Measurements from ENCODE around the gene CNST. TPM values are rescaled to one million over a fixed set of nuclear protein-coding genes. Genes with fewer than 3 reads are reported as not detected.
"Not testable (repeated sequence)": the region's sequence is repeated elsewhere in the genome, so short reads cannot be mapped to it uniquely, and the experiment has no call there.

Gene CNST
- total RNA-seq, 1 experiment from 2014 or later = 19.8 TPM

GRCh38 chr1:246569248-246570238, 3.3 kb downstream of the CNST start:
- H3K4ac ChIP-seq (ENCODE audit: low read depth, low read length) = no peak overlapping the region
- no peak overlapping the region for H4K91ac ChIP-seq (ENCODE audit: insufficient read length, low read depth, low read length)
- H3K27ac ChIP-seq (ENCODE audit: insufficient read length, low read depth, low read length) = no peak overlapping the region
- WGBS (ENCODE audit: extremely low coverage, insufficient read length, low lambda C conversion rate) = no CpG with 5 or more reads among the region's 8 CpGs
- TF ChIP-seq CTCF (conservative IDR thresholded peaks at IDR 0.05) = no peak
- no peak overlapping the region for H3K18ac ChIP-seq (ENCODE audit: insufficient read length, low read depth, low read length)
- no peak overlapping the region for H2BK120ac ChIP-seq (ENCODE audit: low read depth, low read length, poor library complexity, severe bottlenecking)
- H3K23me2 ChIP-seq (ENCODE audit: insufficient read length, low read depth, low read length, poor library complexity, severe bottlenecking) = peaks cover 7% of the 10 kb centered on the region
- Mint-ChIP-seq H3K27ac (peak overlapping the region in 2 of 3 experiments; percentile 3 to 45; a peak in 2 of 7 replicates), H3K36me3 (ENCODE audit: insufficient read depth in 1 of 3, low read depth in 3 of 3) (peaks cover 0 to 5% (median 2%) of the 10 kb centered on the region in 3 experiments; a peak in 3 of 7 replicates), H3K4me1 (peaks cover 13 to 14% of the 10 kb centered on the region in 2 experiments), H3K27me3 (ENCODE audit: low read depth) (no peaks in the 10 kb centered on the region), H3K4me3 (no peak overlapping the region), H3K9me3 (0 out of 5 replicates have a peak, but pooled peaks cover 0 to 2% of the 10 kb centered on the region in 2 experiments)
- H3K9ac ChIP-seq (ENCODE audit: extremely low read depth, insufficient read length, low read length) = no peak overlapping the region
- peaks cover 14% of the 10 kb centered on the region; the same call in 1 of the 2 replicates for H3K79me2 ChIP-seq (ENCODE audit: insufficient read depth, low read length)
- H3K4me1 ChIP-seq (ENCODE audit: insufficient read depth, low read length) = no peaks in the 10 kb centered on the region; the same call in 1 of the 2 replicates
- no peak overlapping the region for H4K5ac ChIP-seq (ENCODE audit: insufficient read length, low read depth, low read length)
- H3K9me3 ChIP-seq (ENCODE audit: control insufficient read depth, low read depth, low read length) = no peaks in the 10 kb centered on the region
- H2AK5ac ChIP-seq (ENCODE audit: insufficient read length, low read length) = no peak overlapping the region
- no peak overlapping the region for H2BK5ac ChIP-seq (ENCODE audit: insufficient read length, low read length)
- no peak for DNase-seq
- H4K8ac ChIP-seq (replicated peaks; ENCODE audit: insufficient read length, low read depth, low read length) = no peak overlapping the region
- H3K79me1 ChIP-seq (ENCODE audit: insufficient read depth, low read depth, low read length, poor library complexity, severe bottlenecking) = peaks cover 4% of the 10 kb centered on the region
- no peaks in the 10 kb centered on the region for H4K20me1 ChIP-seq (ENCODE audit: control insufficient read depth, insufficient read depth, insufficient read length)
- no peak overlapping the region for H3K4me2 ChIP-seq (ENCODE audit: insufficient read depth, insufficient read length, low read length)
- H2BK20ac ChIP-seq (ENCODE audit: low read depth, low read length, poor library complexity, severe bottlenecking) = no peak overlapping the region
- H2AFZ ChIP-seq (ENCODE audit: low read length) = no peak overlapping the region
- no peak overlapping the region for H2BK12ac ChIP-seq (ENCODE audit: insufficient read length, low read depth, low read length)
- no peak overlapping the region for H2BK15ac ChIP-seq (ENCODE audit: low read depth, low read length)
- no peaks in the 10 kb centered on the region for H3K27me3 ChIP-seq (ENCODE audit: insufficient read depth, low read length)
- H3T11ph ChIP-seq (ENCODE audit: low read length) = no peak overlapping the region
- H3K56ac ChIP-seq (ENCODE audit: insufficient read length, low read depth, low read length) = no peak overlapping the region
- H3K14ac ChIP-seq (ENCODE audit: insufficient read depth, low read length) = no peak overlapping the region
- H3K23ac ChIP-seq (ENCODE audit: insufficient read length, low read depth, low read length) = no peak overlapping the region

GRCh38 chr1:246571309-246571708, 5.1 kb downstream of the CNST start:
- not testable (repeated sequence) for H2BK120ac ChIP-seq (ENCODE audit: low read depth, low read length, poor library complexity, severe bottlenecking); H4K5ac ChIP-seq (ENCODE audit: insufficient read length, low read depth, low read length); H3T11ph ChIP-seq (ENCODE audit: low read length); H3K79me2 ChIP-seq (ENCODE audit: insufficient read depth, low read length); H3K9me3 Mint-ChIP-seq; H3K27ac Mint-ChIP-seq; H4K8ac ChIP-seq (replicated peaks; ENCODE audit: insufficient read length, low read depth, low read length); H2BK5ac ChIP-seq (ENCODE audit: insufficient read length, low read length); H2BK20ac ChIP-seq (ENCODE audit: low read depth, low read length, poor library complexity, severe bottlenecking); H3K23ac ChIP-seq (ENCODE audit: insufficient read length, low read depth, low read length); H3K56ac ChIP-seq (ENCODE audit: insufficient read length, low read depth, low read length); H4K20me1 ChIP-seq (ENCODE audit: control insufficient read depth, insufficient read depth, insufficient read length); H3K36me3 Mint-ChIP-seq (ENCODE audit: insufficient read depth in 1 of 3, low read depth in 3 of 3); H3K4me1 ChIP-seq (ENCODE audit: insufficient read depth, low read length); H2AFZ ChIP-seq (ENCODE audit: low read length); H3K18ac ChIP-seq (ENCODE audit: insufficient read length, low read depth, low read length); H3K4me2 ChIP-seq (ENCODE audit: insufficient read depth, insufficient read length, low read length); H3K27me3 Mint-ChIP-seq (ENCODE audit: low read depth); H3K4me1 Mint-ChIP-seq; H3K27ac ChIP-seq (ENCODE audit: insufficient read length, low read depth, low read length); H3K9ac ChIP-seq (ENCODE audit: extremely low read depth, insufficient read length, low read length); H4K91ac ChIP-seq (ENCODE audit: insufficient read length, low read depth, low read length); DNase-seq; H3K27me3 ChIP-seq (ENCODE audit: insufficient read depth, low read length); H3K23me2 ChIP-seq (ENCODE audit: insufficient read length, low read depth, low read length, poor library complexity, severe bottlenecking); H2BK12ac ChIP-seq (ENCODE audit: insufficient read length, low read depth, low read length); H3K4ac ChIP-seq (ENCODE audit: low read depth, low read length); H2BK15ac ChIP-seq (ENCODE audit: low read depth, low read length); H2AK5ac ChIP-seq (ENCODE audit: insufficient read length, low read length); H3K14ac ChIP-seq (ENCODE audit: insufficient read depth, low read length); H3K4me3 Mint-ChIP-seq; H3K79me1 ChIP-seq (ENCODE audit: insufficient read depth, low read depth, low read length, poor library complexity, severe bottlenecking); H3K9me3 ChIP-seq (ENCODE audit: control insufficient read depth, low read depth, low read length)
- WGBS (ENCODE audit: extremely low coverage, insufficient read length, low lambda C conversion rate) = no CpG with 5 or more reads among the region's 4 CpGs
